Fibroblast of villous mesenchyme (primary cell): ENCODE results near the gene COL27A1. TPM values are rescaled to one million over a fixed set of nuclear protein-coding genes. Genes with fewer than 3 reads are reported as not detected.
A peak's percentile ranks its signal among the peaks of the same experiment; 100 is the strongest.

ENCODE experiments used
- DNase-seq: peaks from one replicate; pipeline ENCODE4 v3.0.0-alpha.2; 2010; ENCODE audit warnings: low read depth
- H3K4me3 ChIP-seq: 2 replicates; pipeline ENCODE4 v1.5.1; 2011; ENCODE audit warnings: low read depth, mild to moderate bottlenecking, low read length
- CTCF ChIP-seq: IDR thresholded peaks from 2 replicates; pipeline ENCODE4 v1.5.1; 2012; ENCODE audit warnings: low read depth, mild to moderate bottlenecking, low read length; ENCODE audit not compliant: insufficient read depth
- total RNA-seq: library from RNA; depleted of rRNA; stranded (reverse); fragments of >200 nt; gene quantifications from 2 replicates; pipeline ENCODE4 v1.2.3, GENCODE V29; 2012

COL27A1 gene
- total RNA-seq, 1 donor = 23.3 TPM

- no peak for DNase-seq
- no peak overlapping the region for H3K4me3 ChIP-seq
- no peak for TF ChIP-seq CTCF
Measured at GRCh38 chr9:114214686-114215414, 59.5 kb downstream of the COL27A1 start.

DNA sequence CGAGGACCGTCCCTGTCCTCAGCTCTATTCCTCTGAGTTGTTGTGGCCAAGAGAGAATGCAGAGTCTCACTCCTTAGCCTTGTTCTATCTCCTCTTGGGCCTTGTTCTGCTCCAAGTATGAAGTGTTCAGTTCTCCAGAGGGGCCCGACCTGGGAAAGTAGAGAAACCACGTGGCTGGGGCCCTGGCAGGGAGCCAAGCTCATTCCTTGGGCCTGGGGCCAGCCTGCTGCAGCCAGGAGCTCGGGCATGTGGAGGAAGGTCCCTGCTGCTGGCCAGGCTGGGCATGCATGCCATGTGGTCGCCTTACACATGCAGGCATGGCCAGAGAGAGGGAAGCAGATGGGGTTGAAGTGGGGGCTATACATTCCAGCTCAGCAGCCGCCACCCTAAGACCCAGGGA lies 60.7 kb downstream of the COL27A1 start:
- H3K4me3 ChIP-seq = no peak overlapping the region
- DNase-seq = peak; percentile 53

DNA sequence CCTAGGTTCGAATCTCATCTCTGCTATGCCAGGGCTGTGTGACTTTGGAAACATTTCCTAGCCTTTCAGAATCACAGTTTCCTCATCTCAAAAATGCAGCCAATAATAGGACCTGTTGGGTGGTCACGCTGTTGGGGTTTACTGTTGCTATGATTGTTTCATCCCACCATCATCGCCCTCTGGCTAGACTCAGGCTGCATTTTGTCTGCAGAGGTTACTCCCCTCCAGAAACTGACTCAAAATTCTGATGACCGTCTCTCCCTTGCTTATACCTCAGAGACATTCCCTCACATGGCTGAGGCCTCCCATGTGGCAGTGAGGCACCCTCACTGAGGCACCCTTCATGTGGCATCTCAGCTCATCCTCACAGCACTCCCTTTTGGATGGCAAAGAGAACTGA lies 61.6 kb downstream of the COL27A1 start:
- no peak overlapping the region for H3K4me3 ChIP-seq
- no peak for DNase-seq
- TF ChIP-seq CTCF = no peak

More for the DNA sequence above, 60.7 kb downstream of the COL27A1 start:
- TF ChIP-seq CTCF = no peak

DNA sequence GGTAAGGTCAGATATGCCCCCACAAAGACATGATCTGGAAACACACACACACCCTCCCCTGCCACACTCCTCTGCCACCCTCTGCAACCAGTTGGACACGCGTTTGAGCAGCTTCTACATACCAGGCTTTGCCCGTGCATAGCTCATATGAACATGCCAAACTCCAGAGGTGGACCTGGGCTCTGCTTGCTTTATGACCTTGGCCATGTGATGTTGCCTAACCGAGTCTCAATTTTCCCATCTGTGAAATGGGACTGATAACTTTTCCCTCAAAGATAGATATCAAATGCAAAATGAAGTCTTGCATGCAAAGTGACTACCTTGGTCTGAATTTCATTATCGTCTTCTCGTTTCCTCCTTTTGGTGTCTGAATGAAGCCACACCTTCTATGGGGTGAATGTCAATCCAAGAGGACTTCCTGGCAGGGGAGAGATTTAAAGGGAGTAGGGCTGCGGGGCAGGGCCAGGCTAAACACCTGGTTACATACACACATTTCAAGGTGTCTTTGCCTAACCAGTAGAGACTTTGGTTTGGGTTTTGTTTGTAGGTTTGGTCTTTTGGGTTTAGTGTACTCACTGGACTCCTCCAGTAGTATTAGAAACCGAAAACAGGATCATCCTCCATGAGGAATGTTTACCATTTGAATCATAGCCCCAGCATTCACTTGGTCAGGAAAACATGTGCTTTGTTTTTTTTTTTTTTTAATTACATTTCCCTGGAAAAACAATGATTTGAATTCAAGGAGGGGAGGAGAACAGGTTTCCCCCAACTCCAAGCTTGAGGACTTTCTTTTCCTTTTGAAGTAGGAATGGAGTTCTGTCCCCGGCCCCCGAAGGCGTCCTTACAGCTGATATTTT lies 63.2 kb downstream of the COL27A1 start:
- no peak overlapping the region for H3K4me3 ChIP-seq
- no peak for TF ChIP-seq CTCF
- DNase-seq = peak; percentile 52

DNA sequence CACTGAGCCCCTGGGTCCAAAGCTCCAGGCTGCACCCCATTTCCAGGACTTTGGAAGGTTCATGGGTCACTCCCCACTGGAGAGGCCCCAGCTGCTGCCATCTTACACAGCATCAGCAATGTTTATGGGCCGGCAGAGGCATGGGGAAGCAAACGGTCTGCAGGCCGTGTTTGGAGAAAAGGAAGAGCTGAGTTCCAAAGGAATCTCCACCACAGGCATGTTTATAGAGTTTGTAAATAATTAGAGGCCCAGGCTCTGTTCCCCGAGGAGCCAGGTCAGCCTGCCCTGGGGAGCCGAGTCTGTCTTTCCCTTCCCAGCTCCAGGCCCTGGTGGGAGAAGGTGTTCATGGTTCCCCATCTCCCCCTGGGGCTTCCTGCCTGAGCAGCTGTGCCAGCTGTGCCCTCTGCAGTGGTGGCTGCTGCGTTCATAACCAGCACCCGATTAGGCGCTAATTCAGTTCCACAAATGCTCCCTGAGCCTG lies 64.8 kb downstream of the COL27A1 start:
- peak; percentile 87 for DNase-seq
- no peak for TF ChIP-seq CTCF
- no peak overlapping the region for H3K4me3 ChIP-seq

- DNase-seq = no peak
- no peak overlapping the region for H3K4me3 ChIP-seq
- TF ChIP-seq CTCF = no peak
Measured at GRCh38 chr9:114221706-114222465, 66.5 kb downstream of the COL27A1 start.
